Pulmonary artery endothelial cell (primary cell): ENCODE results near the gene GPLD1. TPM values are rescaled to one million over a fixed set of nuclear protein-coding genes. Genes with fewer than 3 reads are reported as not detected.

Experiments used
- DNase-seq: peaks from one replicate; pipeline ENCODE4 v3.0.0-alpha.2; 2011; ENCODE audit warnings: low read depth, low spot score
- total RNA-seq: library from RNA; depleted of rRNA; stranded (reverse); fragments of >200 nt; gene quantifications from 2 replicates; pipeline ENCODE4 v1.2.3, GENCODE V29; 2014

The GPLD1 gene
- total RNA-seq, 1 donor from 2014 or later: not detected

- no peak for DNase-seq
Measured at GRCh38 chr6:24455061-24455460, 34.3 kb downstream of the GPLD1 start.

- no peak for DNase-seq
Measured at GRCh38 chr6:24454452-24454851, 34.9 kb downstream of the GPLD1 start.

- DNase-seq: no peak
Measured at GRCh38 chr6:24453921-24454320, 35.5 kb downstream of the GPLD1 start.

- DNase-seq: no peak
Measured at GRCh38 chr6:24451581-24452388, 37.6 kb downstream of the GPLD1 start.

GRCh38 chr6:24448828-24449525 lies 40.4 kb downstream of the GPLD1 start:
- DNase-seq: no peak

GRCh38 chr6:24448396-24448795 lies 41.0 kb downstream of the GPLD1 start:
- DNase-seq: no peak

GRCh38 chr6:24446670-24447069 lies 42.7 kb downstream of the GPLD1 start:
- DNase-seq: no peak

- DNase-seq: no peak
Measured at GRCh38 chr6:24445704-24446103, 43.7 kb downstream of the GPLD1 start.

- DNase-seq: no peak
Measured at GRCh38 chr6:24444588-24444987, 44.8 kb downstream of the GPLD1 start.

- DNase-seq: no peak
Measured at GRCh38 chr6:24441599-24441904, 47.8 kb downstream of the GPLD1 start.

- DNase-seq: no peak
Measured at GRCh38 chr6:24440897-24441598, 48.3 kb downstream of the GPLD1 start.

GRCh38 chr6:24439858-24440539 lies 49.4 kb downstream of the GPLD1 start:
- DNase-seq: no peak

- DNase-seq: no peak
Measured at GRCh38 chr6:24436979-24437378, 52.4 kb downstream of the GPLD1 start.

- no peak for DNase-seq
Measured at GRCh38 chr6:24432611-24433010, 56.8 kb downstream of the GPLD1 start.

- no peak for DNase-seq
Measured at GRCh38 chr6:24431045-24431451, 58.3 kb downstream of the GPLD1 start.

GRCh38 chr6:24430086-24430485 lies 59.3 kb downstream of the GPLD1 start:
- DNase-seq: no peak

GRCh38 chr6:24429146-24429545 lies 60.2 kb downstream of the GPLD1 start:
- no peak for DNase-seq

- DNase-seq: no peak
Measured at GRCh38 chr6:24428615-24429014, 60.8 kb downstream of the GPLD1 start.

- no peak for DNase-seq
Measured at GRCh38 chr6:24426729-24427446, 62.5 kb downstream of the GPLD1 start.

- no peak for DNase-seq
Measured at GRCh38 chr6:24425091-24425490, 64.3 kb downstream of the GPLD1 start.

GRCh38 chr6:24419526-24419925 lies 69.9 kb downstream of the GPLD1 start:
- DNase-seq: no peak
